Fibroblast of skin of left biceps (primary cell): ENCODE measurements around the gene CCDC158.
"Not testable (repeated sequence)": the region's sequence is repeated elsewhere in the genome, so short reads cannot be mapped to it uniquely, and the experiment has no call there.

Experiments used
- DNase-seq, 2 experiments: peaks; one replicate each; pipeline ENCODE4 v3.0.0-alpha.2; 2013; ENCODE audit warnings: low read depth in 2 of 2

The CCDC158 gene

GRCh38 chr4:76430519-76431388, 9.8 kb upstream of the CCDC158 start:
- peak in 1 of 2 experiments; percentile 43 for DNase-seq

GRCh38 chr4:76429636-76430035, 8.7 kb upstream of the CCDC158 start:
- DNase-seq = no peak

- no peak for DNase-seq
These were observed 5.3 kb upstream of the CCDC158 start for GRCh38 chr4:76426272-76426671.

- DNase-seq = not testable (repeated sequence)
These were observed 2.2 kb upstream of the CCDC158 start for GRCh38 chr4:76423159-76423558.

GRCh38 chr4:76420188-76420761, 666 bp downstream of the CCDC158 start:
- DNase-seq = no peak

GRCh38 chr4:76410636-76411035, 10.3 kb downstream of the CCDC158 start:
- no peak for DNase-seq

GRCh38 chr4:76407440-76408119, 13.4 kb downstream of the CCDC158 start:
- no peak for DNase-seq

- no peak for DNase-seq
These were observed 14.9 kb downstream of the CCDC158 start for GRCh38 chr4:76406081-76406480.

GRCh38 chr4:76401654-76402053, 19.3 kb downstream of the CCDC158 start:
- DNase-seq = no peak

- DNase-seq = no peak
These were observed 32.6 kb downstream of the CCDC158 start for GRCh38 chr4:76388160-76388908.

GRCh38 chr4:76386566-76387305, 34.2 kb downstream of the CCDC158 start:
- no peak for DNase-seq

GRCh38 chr4:76385974-76386373, 35.0 kb downstream of the CCDC158 start:
- no peak for DNase-seq

GRCh38 chr4:76384052-76384451, 36.9 kb downstream of the CCDC158 start:
- no peak for DNase-seq

GRCh38 chr4:76383001-76383400, 37.9 kb downstream of the CCDC158 start:
- no peak for DNase-seq

GRCh38 chr4:76381986-76382385, 39.0 kb downstream of the CCDC158 start:
- no peak for DNase-seq

- no peak for DNase-seq
These were observed 40.4 kb downstream of the CCDC158 start for GRCh38 chr4:76380561-76380960.

- DNase-seq = no peak
These were observed 43.0 kb downstream of the CCDC158 start for GRCh38 chr4:76377911-76378310.

GRCh38 chr4:76377481-76377901, 43.5 kb downstream of the CCDC158 start:
- no peak for DNase-seq

GRCh38 chr4:76376534-76376933, 44.4 kb downstream of the CCDC158 start:
- DNase-seq = no peak

- DNase-seq = no peak
These were observed 45.2 kb downstream of the CCDC158 start for GRCh38 chr4:76375703-76376102.

GRCh38 chr4:76374798-76375197, 46.1 kb downstream of the CCDC158 start:
- no peak for DNase-seq
